Eye (tissue), 1 donor: ENCODE results near the gene PDK1.
"Not testable (repeated sequence)": the region's sequence is repeated elsewhere in the genome, so short reads cannot be mapped to it uniquely, and the experiment has no call there.

Source experiments
- DNase-seq: peaks from one replicate; pipeline ENCODE4 v3.0.0-alpha.2; 2015

PDK1 gene

DNA sequence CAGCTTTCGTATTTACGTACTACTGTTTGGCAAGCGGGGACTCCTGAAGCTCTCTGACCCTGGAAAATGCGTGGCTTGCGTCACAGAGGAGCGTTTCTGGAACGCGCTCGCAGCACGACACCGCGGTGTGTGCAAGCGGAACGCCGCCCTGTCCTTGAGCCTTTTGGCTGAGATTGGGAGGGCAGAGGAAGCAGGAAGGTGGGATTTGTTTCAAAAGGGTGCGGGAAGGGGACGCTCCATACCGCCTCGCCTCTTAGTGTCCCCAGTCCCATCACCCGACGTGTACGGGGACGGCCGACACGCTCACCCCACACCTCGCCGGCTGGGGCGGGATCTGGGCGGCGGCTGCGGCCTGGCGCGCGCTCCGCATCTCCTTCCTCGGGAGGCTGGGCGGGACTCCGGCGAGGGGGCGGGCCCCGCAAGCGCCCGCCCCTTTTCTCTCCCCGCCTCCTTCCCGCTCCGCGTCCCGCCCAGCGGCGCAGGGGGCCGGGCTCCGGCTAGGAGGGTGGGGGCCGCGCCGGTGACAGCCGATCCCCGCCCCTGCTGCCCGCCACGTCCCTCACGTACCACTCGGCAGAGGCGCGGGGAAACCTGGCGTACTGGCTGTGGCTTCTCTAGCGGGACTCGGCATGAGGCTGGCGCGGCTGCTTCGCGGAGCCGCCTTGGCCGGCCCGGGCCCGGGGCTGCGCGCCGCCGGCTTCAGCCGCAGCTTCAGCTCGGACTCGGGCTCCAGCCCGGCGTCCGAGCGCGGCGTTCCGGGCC is at the start of gene PDK1:
TSS of gene PDK1 (plus strand) at position 569 of the 762 bp plus-strand sequence. CDS start at position 630, 61 bp downstream.
- peak; percentile 96 for DNase-seq

GRCh38 chr2:172507199-172507598 is 48.7 kb upstream of the PDK1 start:
- no peak for DNase-seq

DNA sequence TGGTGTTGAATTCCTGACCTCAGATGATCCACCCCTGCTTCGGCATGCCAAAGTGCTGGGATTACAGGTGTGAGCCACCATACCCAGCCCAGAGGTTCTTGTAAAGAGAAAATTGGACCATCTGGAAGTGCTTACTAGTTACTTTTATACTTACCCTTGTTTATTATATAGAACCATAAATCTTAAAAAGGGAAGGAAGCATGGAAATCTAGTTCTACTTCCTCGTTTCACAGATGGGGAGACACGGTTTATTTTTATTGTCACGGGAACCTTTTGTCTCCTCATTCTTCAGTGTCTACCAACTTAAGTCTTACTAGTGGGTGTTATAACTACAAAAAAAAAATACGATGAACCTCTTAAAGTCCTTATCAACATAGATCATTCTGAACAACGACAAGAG is 45.8 kb upstream of the PDK1 start:
- DNase-seq, result no peak

- no peak for DNase-seq
Observed at GRCh38 chr2:172510548-172510947, 45.3 kb upstream of the PDK1 start.

DNA sequence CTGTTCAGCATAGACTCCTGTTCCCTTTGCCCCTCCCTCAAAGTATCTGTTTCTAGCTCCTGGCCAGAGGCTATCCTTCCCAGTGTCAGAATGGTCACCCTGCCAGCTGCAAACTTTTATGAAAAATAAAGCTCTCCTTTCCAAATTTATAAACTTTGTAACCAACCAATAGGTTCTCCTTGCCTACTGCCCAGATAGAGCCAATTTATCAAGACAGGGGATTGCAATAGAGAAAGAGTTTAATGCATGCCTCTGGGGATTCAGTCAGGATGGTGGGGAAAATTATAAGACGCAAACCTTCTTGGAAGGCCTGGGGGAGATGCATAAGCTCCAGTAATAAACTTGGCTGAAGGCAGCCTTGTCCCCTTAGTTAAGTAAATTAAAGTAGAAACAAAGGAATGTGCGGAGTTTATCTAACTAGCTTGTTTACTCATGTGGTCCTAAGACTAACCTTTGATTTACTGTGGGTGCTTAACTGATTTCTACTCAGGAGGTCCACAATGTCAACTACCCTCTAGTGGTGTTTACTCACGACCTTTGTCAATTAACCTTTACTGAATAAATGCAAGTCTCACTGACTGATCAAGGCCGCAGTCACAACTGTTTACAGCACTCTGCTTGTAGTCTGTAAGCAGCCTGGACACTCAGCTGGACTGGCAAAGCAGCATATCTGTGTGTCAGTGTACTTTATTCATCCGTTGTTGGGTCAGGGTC is 42.9 kb upstream of the PDK1 start:
- DNase-seq, result no peak

DNA sequence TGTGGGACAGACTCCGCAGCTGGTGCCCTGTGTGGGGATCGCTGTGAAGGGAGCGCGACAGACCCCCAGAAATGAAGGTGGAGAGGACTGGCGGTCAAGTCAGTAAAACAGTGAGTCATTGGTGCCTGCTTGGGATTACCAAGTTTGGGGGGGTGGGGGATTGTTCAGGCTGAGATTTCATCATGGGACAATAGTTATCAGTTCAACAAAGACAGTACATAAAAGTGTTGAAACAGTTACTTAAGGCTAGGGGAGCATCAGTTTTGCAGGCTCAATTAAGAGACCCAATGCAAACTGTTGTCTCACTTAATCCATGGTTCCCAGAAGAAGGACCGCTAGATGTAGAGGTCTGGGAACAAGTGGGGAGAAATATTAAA is 42.4 kb upstream of the PDK1 start:
- DNase-seq, result no peak

DNA sequence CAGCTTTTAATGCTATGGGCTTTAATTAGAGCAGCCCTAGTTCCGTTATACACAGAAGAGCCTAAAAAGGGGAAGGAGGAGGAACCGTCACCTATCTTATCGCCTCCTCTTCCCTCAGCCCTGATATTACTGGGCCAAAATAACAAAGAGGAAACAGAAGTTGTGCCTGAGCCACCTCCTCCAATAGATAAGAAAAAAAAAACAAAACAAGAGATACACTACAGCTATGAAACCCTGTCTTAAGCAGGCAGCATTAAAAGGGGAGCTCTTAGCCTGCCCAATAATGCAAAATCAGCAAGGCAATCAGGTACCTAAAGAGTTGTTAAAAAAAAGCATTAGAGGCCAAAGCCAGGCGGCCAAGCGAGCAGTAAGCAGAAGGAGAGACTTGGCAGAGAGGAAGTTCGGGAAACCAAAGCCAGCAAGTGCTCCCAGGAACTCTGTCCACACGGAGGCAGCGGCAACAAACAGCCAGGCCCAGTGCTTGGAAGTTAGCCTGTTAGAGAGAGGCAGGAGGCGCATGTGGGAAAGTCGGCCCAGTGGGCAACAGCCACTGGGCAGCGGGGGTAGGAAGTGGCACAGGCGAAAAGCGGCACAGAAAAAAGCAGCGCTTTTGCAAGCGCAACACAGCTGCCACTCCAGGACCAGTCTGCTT is 41.8 kb upstream of the PDK1 start:
- DNase-seq, result no peak

DNA sequence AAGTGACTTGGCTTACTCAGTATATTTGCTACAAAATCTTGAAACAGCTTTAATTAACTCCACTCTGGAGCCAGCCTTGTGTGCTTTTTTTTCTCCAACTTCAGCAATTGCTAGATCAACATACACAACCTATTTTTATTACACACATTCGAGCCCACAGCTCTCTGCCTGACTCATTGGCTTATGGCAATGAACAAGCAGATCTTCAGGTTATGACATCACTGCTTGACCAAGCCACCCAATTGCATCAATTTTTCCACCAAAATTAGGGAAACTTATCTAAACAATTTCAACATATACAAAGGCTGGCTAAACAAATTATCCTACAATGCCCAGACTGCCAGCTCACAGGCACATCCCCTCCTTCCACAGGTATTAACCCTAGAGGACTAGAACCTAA is 39.6 kb upstream of the PDK1 start:
- DNase-seq, result no peak

DNA sequence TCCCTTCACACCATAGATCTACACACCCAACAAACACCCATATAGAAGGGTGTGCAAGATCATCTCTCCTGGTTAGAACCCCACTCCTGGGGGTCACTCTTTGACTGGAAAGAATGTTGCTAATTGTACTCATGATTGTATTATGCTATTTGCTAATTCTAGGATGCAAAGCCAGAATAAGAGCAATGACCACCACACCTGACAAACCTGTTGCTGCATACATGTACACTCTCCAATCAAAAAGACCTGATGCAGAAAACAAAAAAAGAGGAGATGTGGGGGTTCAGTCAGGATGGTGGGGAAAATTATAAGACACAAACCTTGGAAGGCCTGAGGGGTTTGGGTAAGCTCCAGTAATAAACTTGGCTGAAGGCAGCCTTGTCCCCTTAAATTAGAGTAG is 36.9 kb upstream of the PDK1 start:
- no peak for DNase-seq

DNA sequence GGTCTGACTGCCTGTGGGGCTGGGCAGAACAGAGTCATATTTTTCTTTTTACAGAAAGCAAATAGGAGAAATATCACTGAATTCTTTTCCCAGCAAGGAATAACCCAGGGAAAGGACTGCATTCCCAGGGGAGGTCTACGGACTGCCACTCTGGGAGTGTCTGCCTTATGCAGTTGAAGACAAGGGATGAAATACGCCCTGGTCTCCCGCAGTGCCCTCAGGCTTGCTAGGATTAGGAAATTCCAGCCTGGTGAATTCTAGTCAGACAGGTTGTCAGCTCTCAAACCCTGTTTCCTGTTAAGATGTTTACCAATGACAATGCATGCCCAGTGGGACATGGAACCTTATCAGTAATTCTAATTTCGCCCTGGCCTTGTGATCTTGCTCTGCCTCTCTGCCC is 30.3 kb upstream of the PDK1 start:
- DNase-seq, result no peak

GRCh38 chr2:172531309-172531708 is 24.6 kb upstream of the PDK1 start:
- no peak for DNase-seq

DNA sequence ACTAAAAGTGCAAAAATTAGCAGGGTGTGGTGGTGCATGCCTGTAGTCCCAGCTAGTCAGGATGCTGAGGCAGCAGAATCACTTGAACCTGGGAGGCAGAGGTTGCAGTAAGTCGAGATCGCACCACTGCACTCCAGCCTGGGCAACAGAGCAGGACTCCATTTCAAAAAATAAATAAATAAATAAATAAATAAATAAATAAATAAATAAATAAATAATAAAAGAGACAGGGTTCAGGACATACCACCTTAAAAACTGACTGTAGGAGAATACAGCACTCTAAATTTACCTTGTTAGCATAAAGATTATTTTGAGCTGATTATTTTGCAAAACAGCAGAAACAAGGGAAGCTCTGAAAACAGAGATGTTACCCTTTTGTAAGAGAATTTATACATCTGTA is 23.4 kb upstream of the PDK1 start:
- not testable (repeated sequence) for DNase-seq

DNA sequence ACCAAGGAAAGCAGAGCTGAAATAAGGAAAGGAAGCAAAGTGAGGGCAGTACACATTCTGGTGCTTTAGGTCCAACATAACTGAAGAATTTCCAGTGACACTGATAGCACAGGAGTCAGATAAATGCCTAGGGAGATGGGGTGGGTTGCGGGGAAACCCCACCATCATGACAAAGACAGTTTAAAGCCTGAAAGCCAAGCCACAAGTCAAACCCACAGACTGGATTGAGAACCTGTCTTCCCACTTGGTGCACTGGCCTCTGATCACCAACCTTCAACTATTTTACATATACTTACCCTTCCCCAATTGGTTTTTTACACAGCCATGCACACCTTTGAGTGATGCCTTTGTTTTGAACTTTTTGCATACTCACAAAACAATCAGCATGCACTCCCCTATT is 22.2 kb upstream of the PDK1 start:
- no peak for DNase-seq

DNA sequence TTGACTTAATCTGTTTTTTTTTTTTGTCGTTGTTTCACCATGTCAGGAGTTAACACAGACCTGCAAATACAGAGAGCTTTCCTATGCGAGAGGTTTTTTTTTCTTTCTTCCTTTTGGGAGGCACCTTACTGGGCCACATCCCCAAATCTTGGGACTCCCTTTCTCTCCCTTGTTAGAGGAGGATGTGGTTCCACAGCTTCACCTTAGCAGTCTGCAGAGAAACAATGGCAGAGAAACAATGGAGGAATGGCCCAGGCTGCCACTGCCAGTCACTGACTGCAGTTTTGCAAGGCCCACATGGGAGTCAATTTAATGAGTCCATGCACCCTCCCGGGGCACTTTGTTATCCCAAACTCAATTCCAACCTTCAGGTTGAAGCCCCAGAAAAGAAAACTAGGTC is 20.8 kb upstream of the PDK1 start:
- DNase-seq, result no peak

GRCh38 chr2:172537851-172538250 is 18.0 kb upstream of the PDK1 start:
- not testable (repeated sequence) for DNase-seq

GRCh38 chr2:172539767-172540166 is 16.1 kb upstream of the PDK1 start:
- DNase-seq, result no peak

DNA sequence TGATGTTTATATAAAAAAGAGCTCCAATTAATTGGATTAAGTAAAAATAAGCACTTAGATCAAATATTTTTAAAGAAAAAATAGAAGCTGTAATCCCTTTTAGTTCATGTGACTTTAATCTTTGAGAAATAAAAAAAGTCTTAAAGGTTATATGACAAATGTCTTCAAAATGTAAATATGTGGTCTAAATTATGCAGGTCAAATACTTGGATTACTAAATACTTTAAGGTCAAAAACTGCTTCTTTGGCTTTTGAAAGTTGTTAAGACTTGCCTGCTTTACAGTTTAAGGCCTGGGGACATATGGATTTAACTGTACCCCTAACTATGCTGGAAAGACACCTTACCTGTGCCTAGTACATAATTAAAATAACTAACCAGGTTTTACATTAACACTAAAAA is 15.5 kb upstream of the PDK1 start:
- no peak for DNase-seq

- DNase-seq, result no peak
Observed at GRCh38 chr2:172545408-172546075, 10.3 kb upstream of the PDK1 start.

DNA sequence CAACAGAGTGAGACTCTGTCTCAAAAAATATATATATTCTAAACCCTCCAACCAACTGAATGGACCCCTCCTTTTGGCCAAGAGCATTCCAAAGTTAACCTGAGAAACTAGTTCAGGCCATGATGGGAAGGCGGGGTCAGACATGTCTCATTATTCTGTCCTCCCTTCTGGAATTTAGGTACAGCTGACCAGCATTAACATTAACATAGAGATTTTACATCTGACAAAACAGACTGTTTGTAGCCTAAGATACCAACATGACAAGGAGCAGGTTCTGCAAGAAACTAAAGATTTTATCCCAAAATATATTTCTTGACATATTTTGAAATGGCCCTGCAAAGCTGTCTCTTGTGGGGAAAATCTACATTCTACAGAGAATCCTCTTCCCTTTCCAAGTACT is 6.8 kb upstream of the PDK1 start:
- DNase-seq, result no peak

GRCh38 chr2:172549802-172550201 is 6.1 kb upstream of the PDK1 start:
- DNase-seq, result not testable (repeated sequence)

DNA sequence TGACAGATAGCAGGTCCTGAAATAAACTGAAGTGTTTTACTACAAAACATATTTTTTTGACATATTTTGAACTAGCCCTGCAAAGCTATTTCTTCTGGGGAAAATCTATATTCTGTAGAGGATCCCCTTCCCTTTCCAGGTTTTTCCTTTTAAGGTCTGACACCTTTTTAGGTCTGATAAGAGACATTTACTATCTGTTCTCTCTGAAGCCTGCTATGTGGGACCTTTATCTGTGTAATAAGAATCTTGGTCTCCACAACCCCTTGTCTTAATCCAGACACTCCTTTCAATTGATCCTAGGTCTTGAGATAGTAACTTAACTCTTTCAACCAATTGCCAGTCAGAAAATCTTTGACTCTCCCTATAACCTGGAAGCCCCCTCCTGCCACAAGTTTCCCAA is 5.5 kb upstream of the PDK1 start:
- no peak for DNase-seq

GRCh38 chr2:172551271-172551670 is 4.6 kb upstream of the PDK1 start:
- DNase-seq, result no peak

DNA sequence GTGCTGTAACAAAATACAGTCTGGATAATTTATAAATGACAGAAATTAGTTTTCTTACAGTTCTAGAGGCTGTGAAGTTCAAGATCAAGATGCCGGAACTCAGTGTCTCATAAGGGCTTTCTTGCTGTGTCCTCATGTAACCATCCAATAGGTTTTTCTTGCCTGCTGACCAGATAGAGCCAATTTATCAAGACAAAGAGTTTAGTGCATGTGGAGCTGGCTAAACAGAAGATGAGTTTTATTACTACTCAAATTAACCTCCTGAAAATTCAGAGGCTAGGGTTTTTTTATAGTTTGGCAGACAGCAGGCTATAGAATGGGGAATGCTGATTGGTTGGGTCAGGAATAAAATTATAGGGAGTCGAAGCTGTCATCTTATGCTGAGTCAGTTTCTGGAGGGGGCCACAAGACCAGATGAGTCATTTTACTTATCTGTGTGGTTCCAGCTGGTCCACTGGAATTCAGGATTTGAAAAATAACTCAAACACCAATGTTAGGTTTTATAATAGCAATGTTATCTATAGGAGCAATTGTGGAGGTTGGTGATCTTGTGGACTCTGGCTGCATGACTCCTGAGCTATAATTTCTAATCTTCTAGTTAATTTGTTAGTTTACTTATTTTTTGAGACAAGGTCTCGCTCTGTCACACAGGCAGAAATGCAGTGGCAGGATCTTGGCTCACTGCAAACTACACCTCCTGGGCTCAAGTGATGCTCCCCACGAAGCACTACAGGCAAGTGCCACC is 3.2 kb upstream of the PDK1 start:
- DNase-seq, result no peak
